ENCODE results near the gene CTSZ. TPM values are rescaled to one million over a fixed set of nuclear protein-coding genes. Genes with fewer than 3 reads are reported as not detected.
A peak's percentile ranks its signal among the peaks of the same experiment; 100 is the strongest.
"Not testable (repeated sequence)": the region's sequence is repeated elsewhere in the genome, so short reads cannot be mapped to it uniquely, and the experiment has no call there.

Gene CTSZ
- total RNA-seq, 8 experiments from 2014 or later = 0.71 to 114 (median 3.3) TPM

GRCh38 chr20:58987790-58988564 is 19.1 kb downstream of the CTSZ start:
- Histone ChIP-seq H3K27ac (no peak overlapping the region), H3K4me3 (no peak overlapping the region), H3K4me1 (replicated peaks in 1 of 2) (peaks cover 6 to 13% of the 10 kb centered on the region in 2 donors)
- in situ Hi-C loops (cut with MboI; ENCODE audit: low pct_unique_long_range_greater_than_20kb in 2 of 9, low sequenced_read_pairs in 9 of 9, unreplicated experiment in 9 of 9) = no loop called here
- ATAC-seq (replicated peaks in 6 of 8) = no peak
- 50 to 100% (median 97%) methylated on average over 2 to 7 of the region's 9 CpGs; no CpG with 5 or more reads in 3 of the 10 experiments for WGBS, 10 experiments

- no peak overlapping the region for H3K4me3 ChIP-seq
- in situ Hi-C loops (cut with MboI; ENCODE audit: low pct_unique_long_range_greater_than_20kb in 2 of 9, low sequenced_read_pairs in 9 of 9, unreplicated experiment in 9 of 9) = no loop called here
- H3K4me1 ChIP-seq (replicated peaks in 1 of 2) = peaks cover 14 to 21% of the 10 kb centered on the region in 2 donors
- peak in 3 of 8 experiments; percentile 23 to 89 (median 44) for ATAC-seq (replicated peaks in 6 of 8)
- WGBS, 10 experiments = 37 to 100% (median 88%) methylated on average over 1 to 5 of the region's 8 CpGs; no CpG with 5 or more reads in 2 of the 10 experiments
- H3K27ac ChIP-seq = no peak overlapping the region
Measured at GRCh38 chr20:58986968-58987517, 20.0 kb downstream of the CTSZ start.

DNA sequence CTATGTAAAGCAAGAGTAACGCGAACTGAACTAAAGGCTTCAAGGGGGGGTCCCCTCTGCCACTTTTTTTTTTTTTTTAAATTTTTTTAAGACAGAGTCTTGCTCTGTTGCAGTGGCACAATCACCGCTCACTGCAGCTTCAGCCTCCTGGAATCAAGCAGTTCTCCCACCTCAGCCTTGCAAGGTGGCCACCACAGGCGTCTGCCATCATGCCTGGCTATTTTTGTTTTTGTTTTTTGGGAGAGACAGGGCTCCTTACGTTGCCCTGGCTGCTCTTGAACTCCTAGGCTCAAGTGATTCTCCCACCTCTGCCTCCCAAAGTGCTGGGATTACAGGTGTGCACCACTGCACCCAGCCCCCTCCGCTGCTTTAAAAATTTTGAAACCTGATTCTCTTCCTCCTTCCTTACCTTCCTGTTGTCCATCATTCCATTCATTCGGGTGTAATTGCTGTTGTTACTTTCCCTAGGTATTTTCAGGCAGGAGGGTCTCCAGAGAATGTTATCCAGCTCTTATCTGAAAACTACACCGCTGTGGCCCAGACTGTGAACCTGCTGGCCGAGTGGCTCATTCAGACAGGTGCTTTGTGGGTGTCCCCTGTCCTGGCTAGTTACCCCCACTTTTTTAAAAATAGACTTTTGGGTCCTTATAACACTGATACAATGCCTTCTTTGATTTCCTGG is 20.6 kb downstream of the CTSZ start:
- WGBS, 10 experiments = 60 to 100% (median 97%) methylated on average over 1 to 6 of the region's 9 CpGs
- no peak for ATAC-seq (replicated peaks in 6 of 8)
- H3K4me1 ChIP-seq (replicated peaks in 1 of 2) = peaks cover 15 to 21% of the 10 kb centered on the region in 2 donors
- in situ Hi-C loops (cut with MboI; ENCODE audit: low pct_unique_long_range_greater_than_20kb in 2 of 9, low sequenced_read_pairs in 9 of 9, unreplicated experiment in 9 of 9) = no loop called here
- H3K27ac ChIP-seq = no peak overlapping the region
- H3K4me3 ChIP-seq = no peak overlapping the region

- WGBS, 10 experiments = 13 to 100% (median 80%) methylated on average over 3 to 5 of the region's 5 CpGs; no CpG with 5 or more reads in 2 of the 10 experiments
- no peak overlapping the region for H3K27ac ChIP-seq
- ATAC-seq (replicated peaks in 6 of 8) = no peak
- peaks cover 15 to 17% of the 10 kb centered on the region in 2 donors for H3K4me1 ChIP-seq (replicated peaks in 1 of 2)
- in situ Hi-C loops (cut with MboI; ENCODE audit: low pct_unique_long_range_greater_than_20kb in 2 of 9, low sequenced_read_pairs in 9 of 9, unreplicated experiment in 9 of 9) = no loop called here
- no peak overlapping the region for H3K4me3 ChIP-seq
Measured at GRCh38 chr20:58985656-58986055, 21.4 kb downstream of the CTSZ start.

GRCh38 chr20:58984691-58985090 is 22.4 kb downstream of the CTSZ start:
- Histone ChIP-seq H3K4me1 (replicated peaks in 1 of 2) (peaks cover 15 to 17% of the 10 kb centered on the region in 2 donors), H3K4me3 (no peak overlapping the region), H3K27ac (no peak overlapping the region)
- WGBS, 10 experiments = 67 to 100% (median 81%) methylated on average over 1 to 5 of the region's 6 CpGs; no CpG with 5 or more reads in 3 of the 10 experiments
- ATAC-seq (replicated peaks in 6 of 8) = no peak
- in situ Hi-C loops (cut with MboI; ENCODE audit: low pct_unique_long_range_greater_than_20kb in 2 of 9, low sequenced_read_pairs in 9 of 9, unreplicated experiment in 9 of 9) = no loop called here

DNA sequence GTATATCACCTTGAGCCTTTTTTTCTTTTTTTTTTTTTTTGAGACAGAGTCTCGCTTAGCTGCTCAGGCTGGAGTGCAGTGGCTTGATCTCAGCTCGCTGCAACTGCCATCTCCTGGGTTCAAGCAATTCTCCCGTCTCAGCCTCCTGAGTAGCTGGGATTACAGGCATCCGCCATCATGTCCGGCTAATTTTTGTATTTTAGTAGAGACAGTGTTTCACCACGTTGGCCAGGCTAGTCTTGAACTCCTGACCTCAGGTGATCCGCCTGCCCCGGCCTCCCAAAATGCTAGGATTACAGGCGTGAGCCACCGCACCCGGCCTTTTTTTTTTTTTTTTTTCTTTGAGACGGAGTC is 24.0 kb downstream of the CTSZ start:
- 67 to 100% (median 97%) methylated on average over 1 to 9 of the region's 12 CpGs; no CpG with 5 or more reads in 2 of the 10 experiments for WGBS, 10 experiments
- H3K27ac ChIP-seq; ATAC-seq (replicated peaks in 6 of 8); H3K4me3 ChIP-seq; in situ Hi-C loops (cut with MboI; ENCODE audit: low pct_unique_long_range_greater_than_20kb in 2 of 9, low sequenced_read_pairs in 9 of 9, unreplicated experiment in 9 of 9): not testable (repeated sequence)
- peaks cover 15 to 17% of the 10 kb centered on the region in 2 donors for H3K4me1 ChIP-seq (replicated peaks in 1 of 2)

- WGBS, 10 experiments = 17 to 100% (median 91%) methylated on average over 1 to 10 of the region's 12 CpGs; no CpG with 5 or more reads in 2 of the 10 experiments
- Histone ChIP-seq H3K4me1 (replicated peaks in 1 of 2) (peaks cover 15 to 17% of the 10 kb centered on the region in 2 donors), H3K27ac (no peak overlapping the region), H3K4me3 (peak overlapping the region in 4 of 5 donors; percentile 86 to 100 (median 94))
- in situ Hi-C loops (cut with MboI; ENCODE audit: low pct_unique_long_range_greater_than_20kb in 2 of 9, low sequenced_read_pairs in 9 of 9, unreplicated experiment in 9 of 9) = no loop called here
- ATAC-seq (replicated peaks in 6 of 8) = peak in 2 of 8 experiments; percentile 47 to 67
Measured at GRCh38 chr20:58982406-58983114, 24.5 kb downstream of the CTSZ start.

GRCh38 chr20:58981628-58982364 is 25.3 kb downstream of the CTSZ start:
- 0 to 35% (median 27%) methylated on average over 3 to 11 of the region's 29 CpGs; no CpG with 5 or more reads in 5 of the 10 experiments for WGBS, 10 experiments
- in situ Hi-C loops (cut with MboI; ENCODE audit: low pct_unique_long_range_greater_than_20kb in 2 of 9, low sequenced_read_pairs in 9 of 9, unreplicated experiment in 9 of 9) = no loop called here
- H3K4me3 ChIP-seq = peak overlapping the region; percentile 86 to 100 (median 94)
- H3K27ac ChIP-seq = peak overlapping the region; percentile 91 to 99
- ATAC-seq (replicated peaks in 6 of 8) = peak in 3 of 8 experiments; percentile 3 to 54 (median 9)
- peaks cover 15 to 17% of the 10 kb centered on the region in 2 donors for H3K4me1 ChIP-seq (replicated peaks in 1 of 2)

- Histone ChIP-seq H3K4me1 (replicated peaks in 1 of 2) (peaks cover 15 to 17% of the 10 kb centered on the region in 2 donors), H3K4me3 (peak within 1 kb of the TSS; percentile 86 to 100 (median 94)), H3K27ac (peak within 1 kb of the TSS; percentile 91 to 99)
- 33 to 100% (median 57%) methylated on average over 1 to 14 of the region's 109 CpGs; no CpG with 5 or more reads in 4 of the 10 experiments for WGBS, 10 experiments
- in situ Hi-C loops (cut with MboI; ENCODE audit: low pct_unique_long_range_greater_than_20kb in 2 of 9, low sequenced_read_pairs in 9 of 9, unreplicated experiment in 9 of 9) = no loop called here
- peak; percentile 70 to 94 (median 90) for ATAC-seq (replicated peaks in 6 of 8)
Measured at GRCh38 chr20:58980711-58981627, 26.1 kb downstream of the CTSZ start, which contains the start of gene NELFCD. TSS of gene NELFCD (plus strand) at chr20:58981256. CDS start at chr20:58981310, 54 bp downstream.

DNA sequence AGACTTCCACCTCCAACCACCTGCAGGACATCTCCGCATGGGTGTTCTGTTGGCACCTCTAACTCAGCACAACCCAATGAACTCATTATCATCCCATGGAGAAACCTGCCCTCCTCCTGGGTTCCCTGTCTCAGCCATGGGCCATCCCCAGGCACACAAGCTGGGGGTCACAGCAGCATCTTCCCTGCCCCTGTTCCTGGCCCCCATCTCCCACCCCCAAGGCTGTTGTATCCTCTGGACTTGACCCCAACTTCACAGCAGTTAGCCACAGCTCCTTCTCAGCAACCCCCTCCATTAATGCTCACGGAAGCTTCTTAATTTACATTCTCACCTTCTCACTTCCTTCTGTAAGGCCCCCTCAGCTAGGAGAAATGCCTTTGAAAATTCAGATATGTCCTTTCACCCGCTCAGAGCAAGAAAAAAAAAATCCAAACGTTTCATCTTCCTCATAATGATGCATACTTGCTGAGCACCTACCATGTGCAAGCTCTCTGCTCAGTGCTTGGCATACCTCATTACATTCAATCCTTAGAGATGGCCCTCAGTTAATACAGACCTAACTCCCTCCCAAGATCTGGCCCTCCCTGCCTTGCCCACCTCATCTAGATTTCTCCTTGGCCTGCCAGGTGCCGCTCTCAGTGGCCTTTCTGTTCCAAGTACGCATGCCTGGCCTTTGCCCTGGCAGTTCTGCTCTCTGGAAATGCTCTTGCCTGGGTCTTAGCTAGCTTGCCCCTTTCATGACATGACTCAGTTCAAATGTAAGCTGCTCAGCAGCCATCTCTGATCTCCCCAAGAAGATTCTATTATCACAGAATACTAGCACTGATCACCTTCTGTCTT is 28.5 kb downstream of the CTSZ start:
- in situ Hi-C loops (cut with MboI; ENCODE audit: low pct_unique_long_range_greater_than_20kb in 2 of 9, low sequenced_read_pairs in 9 of 9, unreplicated experiment in 9 of 9) = no loop called here
- ATAC-seq (replicated peaks in 6 of 8) = no peak
- H3K4me3 ChIP-seq = no peak overlapping the region
- peaks cover 9 to 10% of the 10 kb centered on the region in 2 donors for H3K4me1 ChIP-seq (replicated peaks in 1 of 2)
- 0 to 100% (median 61%) methylated on average over 1 to 4 of the region's 6 CpGs; no CpG with 5 or more reads in 2 of the 10 experiments for WGBS, 10 experiments
- no peak overlapping the region for H3K27ac ChIP-seq
